IMR-90 (cell line): ENCODE data around the gene CTDP1. TPM values are rescaled to one million over a fixed set of nuclear protein-coding genes. Genes with fewer than 3 reads are reported as not detected.

Experiments
- CHD1 ChIP-seq: IDR thresholded peaks from 2 replicates; pipeline ENCODE4 v1.6.1; 2012; ENCODE audit warnings: low read depth, low read length, improper control_type of control experiment
- FOS ChIP-seq: fragments of 150-350 bp; IDR thresholded peaks from 2 replicates; pipeline ENCODE4 v1.6.1; 2016; ENCODE audit warnings: low read depth, low read length
- MAZ ChIP-seq: IDR thresholded peaks from 2 replicates; pipeline ENCODE4 v1.6.1; 2012; ENCODE audit warnings: low read depth, mild to moderate bottlenecking, low read length, improper control_type of control experiment, moderate library complexity, borderline replicate concordance
- MXI1 ChIP-seq: IDR thresholded peaks from 2 replicates; pipeline ENCODE4 v1.6.1; 2012; ENCODE audit warnings: low read depth, mild to moderate bottlenecking, low read length, moderate library complexity, borderline replicate concordance
- POLR2A ChIP-seq: IDR thresholded peaks from 2 replicates; pipeline ENCODE4 v1.6.1; 2012; ENCODE audit warnings: mild to moderate bottlenecking, low read depth, low read length
- RAD21 ChIP-seq: IDR thresholded peaks from 2 replicates; pipeline ENCODE4 v1.6.1; 2012; ENCODE audit warnings: low read length, improper control_type of control experiment
- RFX5 ChIP-seq: IDR thresholded peaks from 2 replicates; pipeline ENCODE4 v1.8.0; 2012; ENCODE audit warnings: low read depth, mild to moderate bottlenecking, low read length, moderate library complexity
- polyA plus RNA-seq, 3 experiments: library from polyadenylated mRNA; depleted of rRNA; stranded (reverse); fragments of >200 nt; gene quantifications; 2 replicates each; pipeline ENCODE4 v1.2.3, GENCODE V29; 2012; ENCODE audit warnings: low replicate concordance in 1 of 3
- total RNA-seq: library from RNA; depleted of rRNA; stranded (reverse); fragments of >200 nt; gene quantifications from 2 replicates; pipeline ENCODE4 v1.2.3, GENCODE V29; 2012

CTDP1 gene
- total and polyA plus RNA-seq, 2 of the 4 experiments (the other 2 are of a cell fraction): 13.4 to 17.6 TPM

- no peak for TF ChIP-seq MXI1
- TF ChIP-seq POLR2A: no peak
- TF ChIP-seq CHD1: no peak
- no peak for TF ChIP-seq RAD21
- no peak for TF ChIP-seq MAZ
- TF ChIP-seq FOS: no peak
- TF ChIP-seq RFX5: no peak
Measured at GRCh38 chr18:79639072-79639829, 40.4 kb upstream of the CTDP1 start (continued).
